ENCODE measurements around the gene PET100.

DNA sequence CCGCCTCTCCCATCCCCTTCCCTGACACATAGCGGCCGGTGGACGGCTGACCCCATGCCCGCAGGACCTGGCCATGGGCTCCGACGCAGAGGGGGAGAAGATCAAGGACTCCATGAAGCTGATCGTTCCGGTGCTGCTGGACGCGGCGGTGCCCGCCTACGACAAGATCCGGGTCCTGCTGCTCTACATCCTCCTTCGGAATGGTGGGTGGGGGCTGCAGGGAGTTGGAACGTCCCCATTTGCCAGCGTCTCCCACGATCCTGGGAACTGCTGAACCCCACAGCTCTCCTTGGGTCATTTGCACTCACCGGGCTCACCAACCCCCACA, 14.9 kb downstream of the PET100 start:
- TF ChIP-seq EZH2 (IDR thresholded peaks at IDR 0.05; ENCODE audit: borderline replicate concordance, control insufficient read depth, low read depth, low read length) (no peak), POLR2A (IDR thresholded peaks at IDR 0.05; ENCODE audit: low read depth, low read length) (no peak), MYC (IDR thresholded peaks at IDR 0.05; ENCODE audit: insufficient read depth, insufficient read length, insufficient replicate concordance, low read length, severe bottlenecking) (no peak), SRF (IDR thresholded peaks at IDR 0.05; ENCODE audit: low read depth in 2 of 2, low read length in 2 of 2) (no peak), SIX5 (IDR thresholded peaks at IDR 0.05; ENCODE audit: low read depth, low read length, severe bottlenecking) (no peak), POLR2AphosphoS2 (IDR thresholded peaks at IDR 0.05; ENCODE audit: low read depth, low read length) (no peak), STAT1 (conservative IDR thresholded peaks at IDR 0.05) (no peak)
- TF ChIP-seq, protein P1, sequence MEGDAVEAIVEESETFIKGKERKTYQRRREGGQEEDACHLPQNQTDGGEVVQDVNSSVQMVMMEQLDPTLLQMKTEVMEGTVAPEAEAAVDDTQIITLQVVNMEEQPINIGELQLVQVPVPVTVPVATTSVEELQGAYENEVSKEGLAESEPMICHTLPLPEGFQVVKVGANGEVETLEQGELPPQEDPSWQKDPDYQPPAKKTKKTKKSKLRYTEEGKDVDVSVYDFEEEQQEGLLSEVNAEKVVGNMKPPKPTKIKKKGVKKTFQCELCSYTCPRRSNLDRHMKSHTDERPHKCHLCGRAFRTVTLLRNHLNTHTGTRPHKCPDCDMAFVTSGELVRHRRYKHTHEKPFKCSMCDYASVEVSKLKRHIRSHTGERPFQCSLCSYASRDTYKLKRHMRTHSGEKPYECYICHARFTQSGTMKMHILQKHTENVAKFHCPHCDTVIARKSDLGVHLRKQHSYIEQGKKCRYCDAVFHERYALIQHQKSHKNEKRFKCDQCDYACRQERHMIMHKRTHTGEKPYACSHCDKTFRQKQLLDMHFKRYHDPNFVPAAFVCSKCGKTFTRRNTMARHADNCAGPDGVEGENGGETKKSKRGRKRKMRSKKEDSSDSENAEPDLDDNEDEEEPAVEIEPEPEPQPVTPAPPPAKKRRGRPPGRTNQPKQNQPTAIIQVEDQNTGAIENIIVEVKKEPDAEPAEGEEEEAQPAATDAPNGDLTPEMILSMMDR (IDR thresholded peaks at IDR 0.05 in 2 of 3, conservative IDR thresholded peaks at IDR 0.05 in 1 of 3; ENCODE audit: control insufficient read depth in 2 of 3, extremely low read depth in 1 of 3, insufficient read depth in 1 of 3, low read depth in 3 of 3, low read length in 3 of 3): no peak

Measured in GM12878 (cell line).